T-cell (primary cell): ENCODE results near the gene SPINT2. TPM values are rescaled to one million over a fixed set of nuclear protein-coding genes. Genes with fewer than 3 reads are reported as not detected.
"Not testable (repeated sequence)": the region's sequence is repeated elsewhere in the genome, so short reads cannot be mapped to it uniquely, and the experiment has no call there.

Experiments used
- ATAC-seq, 4 experiments: fragments of 200-7000 bp in 3 of 4; fragments of 150-1000 bp in 1 of 4; cut with Tn5 transposase; replicated peaks in 1 of 4; 1 replicate in 3 of 4; 2 replicates in 1 of 4; pipeline ENCODE4 v1.10.0; 2021; ENCODE audit warnings: moderate library complexity in 3 of 4, mild to moderate bottlenecking in 2 of 4, moderate number of reproducible peaks in 1 of 4
- CTCF ChIA-PET, 2 donors: fragments of 300-600 bp; sonication (Branson Sonifier 250); formaldehyde crosslinking; loops; one replicate each; lab custom pipeline; 2022; ENCODE audit warnings: antibody characterized with exemption in 2 of 2; lab: Charles Lee
- POLR2A ChIA-PET, 2 donors: fragments of 300-600 bp; sonication (Branson Sonifier 250); formaldehyde crosslinking; loops; one replicate each; lab custom pipeline; 2022; ENCODE audit warnings: antibody characterized with exemption in 2 of 2; lab: Charles Lee
- DNase-seq, 35 experiments: peaks; one replicate each; pipeline versions ENCODE4 v3.0.0 to v3.0.0-alpha.2; 2013 to 2023
- H3K27ac ChIP-seq: one replicate; pipeline ENCODE4 v1.5.1; 2013; ENCODE audit warnings: low read length
- H3K27me3 ChIP-seq, 2 experiments: replicated peaks in 1 of 2; 1 replicate in 1 of 2; 2 replicates in 1 of 2; pipeline versions ENCODE4 v1.6.1 to v1.7.0; 2013; ENCODE audit warnings: low read length in 1 of 2, mixed read lengths in 1 of 2; ENCODE audit not compliant: control insufficient read depth in 2 of 2, insufficient read depth in 2 of 2; ENCODE audit errors: extremely low read depth in 1 of 2
- H3K36me3 ChIP-seq, 2 donors: 1 replicate in 1 of 2; 2 replicates in 1 of 2; pipeline versions ENCODE4 v1.6.1 to v1.7.0; 2013; ENCODE audit warnings: low read length in 1 of 2; ENCODE audit not compliant: control insufficient read depth in 2 of 2, insufficient read depth in 1 of 2; ENCODE audit errors: extremely low read depth in 1 of 2
- H3K4me1 ChIP-seq, 2 experiments: 1 replicate in 1 of 2; 2 replicates in 1 of 2; pipeline versions ENCODE4 v1.6.1 to v1.7.0; 2013; ENCODE audit warnings: low read length in 2 of 2, mixed read lengths in 1 of 2; ENCODE audit not compliant: insufficient read depth in 2 of 2, control insufficient read depth in 1 of 2; ENCODE audit errors: extremely low read depth in 1 of 2
- H3K4me3 ChIP-seq, 2 donors: 1 replicate in 1 of 2; 2 replicates in 1 of 2; pipeline versions ENCODE4 v1.5.1 to v1.7.0; 2013; ENCODE audit warnings: mild to moderate bottlenecking in 2 of 2, low read length in 1 of 2, moderate library complexity in 1 of 2; ENCODE audit not compliant: control insufficient read depth in 1 of 2; ENCODE audit errors: extremely low read depth in 1 of 2
- H3K9me3 ChIP-seq: 2 replicates; pipeline ENCODE4 v1.7.0; 2013
- H3K27ac Mint-ChIP-seq, 2 donors: one replicate each; pipeline ENCODE4 v1.8.0; 2020 to 2021; ENCODE audit warnings: mild to moderate bottlenecking in 2 of 2, mixed read lengths in 2 of 2
- H3K27me3 Mint-ChIP-seq, 2 donors: one replicate each; pipeline ENCODE4 v1.8.0; 2021 to 2022; ENCODE audit warnings: mixed read lengths in 2 of 2
- H3K36me3 Mint-ChIP-seq: one replicate; pipeline ENCODE4 v1.8.0; 2021; ENCODE audit warnings: mixed read lengths
- H3K4me1 Mint-ChIP-seq, 3 donors: one replicate each; pipeline ENCODE4 v1.8.0; 2020 to 2022; ENCODE audit warnings: mixed read lengths in 3 of 3, mild to moderate bottlenecking in 1 of 3
- H3K4me3 Mint-ChIP-seq, 3 donors: one replicate each; pipeline ENCODE4 v1.8.0; 2020 to 2022; ENCODE audit warnings: mild to moderate bottlenecking in 3 of 3, mixed read lengths in 3 of 3, moderate library complexity in 3 of 3
- H3K9me3 Mint-ChIP-seq, 3 donors: one replicate each; pipeline ENCODE4 v1.8.0; 2020 to 2022; ENCODE audit warnings: mixed read lengths in 3 of 3
- WGBS: methylation state at CpG from one replicate; pipeline ENCODE4 v1.1.5; 2013; ENCODE audit warnings: missing lambda C conversion rate; ENCODE audit not compliant: insufficient coverage; 5-methylcytosine and 5-hydroxymethylcytosine counted together
- total RNA-seq, 35 experiments: library from RNA in 6 of 35; stranded (reverse) in 6 of 35; fragments of 120-200 nt in 1 of 35; gene quantifications; one replicate each; pipeline versions ENCODE4 v1.2.1 to v1.2.4 and lab custom pipeline; 2013 to 2026

The SPINT2 gene
- total RNA-seq, 5 donors from 2014 or later (not counting 1 experiment from before 2014, with no cell fraction given): 30.3 to 48.5 (median 37.9) TPM

DNA sequence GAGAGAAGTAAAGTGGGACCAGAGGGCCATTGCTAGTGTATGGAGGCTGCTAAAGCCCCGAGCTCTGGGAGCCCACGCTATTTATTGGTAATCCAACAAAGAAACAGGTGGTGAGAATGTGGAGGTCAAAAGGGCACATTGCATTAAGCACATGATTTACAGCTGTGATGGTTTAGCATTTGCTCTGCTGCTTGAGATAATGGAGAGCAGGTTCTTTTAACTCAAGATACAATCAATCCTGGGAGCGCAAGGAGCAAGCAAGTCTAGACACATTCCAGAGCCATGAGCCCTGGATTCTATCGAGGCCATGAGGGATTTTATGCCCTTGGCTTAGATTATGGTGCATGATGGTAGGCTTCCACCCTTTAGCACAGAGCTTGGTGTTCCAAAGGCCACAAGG, 74.6 kb downstream of the SPINT2 start:
- Mint-ChIP-seq H3K4me1 (peaks cover 13 to 17% (median 16%) of the 10 kb centered on the region in 3 donors), H3K4me3 (peak overlapping the region in 2 of 3 donors; percentile 19 to 41)
- DNase-seq, H3K27ac ChIP-seq, H3K36me3 Mint-ChIP-seq, POLR2A ChIA-PET, H3K27ac Mint-ChIP-seq, H3K27me3 Mint-ChIP-seq, H3K9me3 ChIP-seq, H3K27me3 ChIP-seq, ATAC-seq, H3K9me3 Mint-ChIP-seq, H3K36me3 ChIP-seq, H3K4me3 ChIP-seq: not testable (repeated sequence)
- CTCF ChIA-PET: interaction anchor here in 1 of 2 donors (0.6 kb wide), 1 partner anchor 434 kb away, joined by 3 read pairs; no protein-coding TSS in a partner anchor
- no CpG with 5 or more reads among the region's 4 CpGs for WGBS
- peaks cover 4 to 19% of the 10 kb centered on the region in 2 experiments for H3K4me1 ChIP-seq

DNA sequence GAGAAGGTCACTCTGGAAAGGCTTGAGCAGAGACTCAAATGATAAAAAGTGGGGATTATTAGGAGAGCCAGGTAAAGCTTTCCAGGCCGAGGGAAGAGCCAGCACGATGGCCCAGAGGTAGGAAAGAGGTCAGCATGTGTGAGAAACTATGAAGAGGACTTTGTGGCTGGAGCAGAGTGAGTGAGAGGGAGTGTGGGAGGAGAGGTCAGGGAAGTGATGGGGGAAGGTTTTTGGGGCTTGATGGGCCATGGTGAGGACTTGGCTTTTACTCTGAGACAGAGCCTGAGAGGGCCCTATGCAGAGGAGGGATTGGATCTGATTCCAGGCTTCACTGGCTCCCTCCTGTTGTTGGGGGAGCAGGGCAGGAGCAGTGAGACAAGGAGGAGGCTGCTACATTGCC, 76.6 kb downstream of the SPINT2 start:
- Mint-ChIP-seq H3K27ac (no peak overlapping the region), H3K27me3 (no peaks in the 10 kb centered on the region), H3K36me3 (peaks cover 9% of the 10 kb centered on the region), H3K4me1 (peaks cover 13 to 18% (median 16%) of the 10 kb centered on the region in 3 donors), H3K4me3 (no peak overlapping the region), H3K9me3 (no peaks in the 10 kb centered on the region)
- H3K4me1 ChIP-seq: peaks cover 4 to 13% of the 10 kb centered on the region in 2 experiments
- ChIA-PET POLR2A (no interaction called here), CTCF (no interaction called here)
- WGBS: 93% methylated on average over 2 of the region's 2 CpGs
- H3K27me3 ChIP-seq: no peaks in the 10 kb centered on the region
- ATAC-seq: no peak
- no peak for DNase-seq
- peaks cover 0 to 3% of the 10 kb centered on the region in 2 donors for H3K36me3 ChIP-seq
- H3K4me3 ChIP-seq: no peak overlapping the region
- H3K9me3 ChIP-seq: no peaks in the 10 kb centered on the region
- no peak overlapping the region for H3K27ac ChIP-seq

Other genes starting within 250 kb of the SPINT2 start
- gene DPF1, start 40.4 kb upstream of the SPINT2 start, total RNA-seq: not detected
- gene PPP1R14A, start 8.2 kb upstream of the SPINT2 start, total RNA-seq: 1 to 10 TPM in 2 of 5 donors, under 1 TPM in 1, not detected in 2; 0.82 to 2.8 (median 1.6) TPM
- gene C19orf33, start 39.7 kb downstream of the SPINT2 start, total RNA-seq: 1 to 10 TPM in 2 of 5 donors, under 1 TPM in 1, not detected in 2; 0.56 to 1.4 (median 1.3) TPM
- gene YIF1B, start 51.4 kb downstream of the SPINT2 start, total RNA-seq: 10 to 100 TPM; 28.1 to 39.1 (median 34.1) TPM
- 10 to 100 TPM in 3 of 5 donors, 1 to 10 TPM in 2; 4.8 to 12.9 (median 12.6) TPM for gene KCNK6, start 55.3 kb downstream of the SPINT2 start, total RNA-seq
- gene CATSPERG, start 71.3 kb downstream of the SPINT2 start, total RNA-seq: 10 to 100 TPM; 11.1 to 27.2 (median 21.2) TPM
- 10 to 100 TPM; 76.4 to 95.2 (median 85.8) TPM for gene PSMD8, start 110.0 kb downstream of the SPINT2 start, total RNA-seq
- gene GGN, start 123.5 kb downstream of the SPINT2 start, total RNA-seq: under 1 TPM in 4 of 5 donors, not detected in 1; 0.18 to 0.60 (median 0.31) TPM
- gene SPRED3, start 124.1 kb downstream of the SPINT2 start, total RNA-seq: 1 to 10 TPM in 4 of 5 donors, under 1 TPM in 1; 0.93 to 2.9 (median 2.1) TPM
- 10 to 100 TPM; 31.9 to 62.1 (median 57.4) TPM for gene FAM98C, start 138.5 kb downstream of the SPINT2 start, total RNA-seq
- under 1 TPM; 0.09 to 0.70 (median 0.26) TPM for gene RASGRP4, start 161.6 kb downstream of the SPINT2 start, total RNA-seq
- gene RYR1, start 169.1 kb downstream of the SPINT2 start, total RNA-seq: 1 to 10 TPM; 1.1 to 3.8 (median 2.9) TPM